ENCODE measurements around the gene DCLRE1A. TPM values are rescaled to one million over a fixed set of nuclear protein-coding genes. Genes with fewer than 3 reads are reported as not detected.

DCLRE1A gene
- total and polyA plus RNA-seq, 9 of the 15 experiments (the other 6 are each of a cell fraction or from before 2014, with no cell fraction given), result 8.5 to 25.5 (median 15.5) TPM

DNA sequence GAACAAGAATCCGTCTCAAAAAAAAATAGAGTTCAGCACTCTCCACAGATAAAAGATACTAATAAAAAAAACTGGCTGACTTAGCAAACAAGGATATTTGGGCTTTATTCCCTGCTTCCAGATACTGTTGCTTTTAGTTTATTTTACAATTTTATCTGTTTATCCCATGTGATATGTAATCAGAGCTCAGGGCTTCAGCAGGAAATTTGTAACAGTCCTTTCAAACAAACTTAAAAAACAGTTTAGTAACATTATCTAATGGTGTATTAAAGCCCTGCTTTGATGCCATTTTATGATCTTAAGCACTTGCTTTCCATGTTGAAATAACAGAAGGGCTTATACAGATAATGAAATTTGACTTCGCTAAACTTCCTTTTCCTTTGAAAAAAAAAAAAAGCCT is 28.1 kb downstream of the DCLRE1A start:
- ChIA-PET CTCF (ENCODE audit: low intra/inter-chr PET ratio) (no interaction called here), POLR2A (no interaction called here)
- in situ Hi-C loops (cut with MboI), result no loop called here
- Histone ChIP-seq H3K27me3 (ENCODE audit: control insufficient read depth in 2 of 2, insufficient read depth in 2 of 2, low read length in 2 of 2) (no peaks in the 10 kb centered on the region), H3K9me3 (replicated peaks; ENCODE audit: control insufficient read depth, insufficient read depth, low read depth, low read length) (no peaks in the 10 kb centered on the region), H3K9ac (ENCODE audit: insufficient read depth in 1 of 2, low read depth in 2 of 2, low read length in 2 of 2) (no peak overlapping the region), H2AFZ (ENCODE audit: low read depth, low read length) (no peak overlapping the region), H3K9me1 (ENCODE audit: control insufficient read depth, insufficient read depth, low read length) (no peaks in the 10 kb centered on the region), H3K4me1 (replicated peaks in 1 of 2; ENCODE audit: control insufficient read depth in 2 of 2, insufficient read depth in 2 of 2, low read length in 2 of 2) (peaks cover 4 to 9% of the 10 kb centered on the region in 2 experiments; a peak in 3 of 5 replicates), H3K4me3 (no peak overlapping the region), H3K36me3 (ENCODE audit: control insufficient read depth, insufficient read depth, low read length) (no peaks in the 10 kb centered on the region), H4K20me1 (replicated peaks; ENCODE audit: control insufficient read depth, insufficient read depth, low read length) (no peaks in the 10 kb centered on the region), H3K79me2 (ENCODE audit: control insufficient read depth, insufficient read depth, low read length) (no peaks in the 10 kb centered on the region), H3K27ac (ENCODE audit: extremely low read depth, low read depth, low read length) (no peak overlapping the region), H3K4me2 (ENCODE audit: insufficient read depth, low read length) (no peak overlapping the region)
- TF ChIP-seq, protein P1, sequence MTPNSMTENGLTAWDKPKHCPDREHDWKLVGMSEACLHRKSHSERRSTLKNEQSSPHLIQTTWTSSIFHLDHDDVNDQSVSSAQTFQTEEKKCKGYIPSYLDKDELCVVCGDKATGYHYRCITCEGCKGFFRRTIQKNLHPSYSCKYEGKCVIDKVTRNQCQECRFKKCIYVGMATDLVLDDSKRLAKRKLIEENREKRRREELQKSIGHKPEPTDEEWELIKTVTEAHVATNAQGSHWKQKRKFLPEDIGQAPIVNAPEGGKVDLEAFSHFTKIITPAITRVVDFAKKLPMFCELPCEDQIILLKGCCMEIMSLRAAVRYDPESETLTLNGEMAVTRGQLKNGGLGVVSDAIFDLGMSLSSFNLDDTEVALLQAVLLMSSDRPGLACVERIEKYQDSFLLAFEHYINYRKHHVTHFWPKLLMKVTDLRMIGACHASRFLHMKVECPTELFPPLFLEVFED (CRISPR knock-in tag; conservative IDR thresholded peaks at IDR 0.05), result no peak
- TF ChIP-seq PHF8 (IDR thresholded peaks at IDR 0.05; ENCODE audit: borderline replicate concordance, low read length) (no peak), ZNF77 (CRISPR knock-in tag; IDR thresholded peaks at IDR 0.05) (no peak), BCL6 (CRISPR knock-in tag; IDR thresholded peaks at IDR 0.05) (no peak), FOXK2 (conservative IDR thresholded peaks at IDR 0.05 in 1 of 2, IDR thresholded peaks at IDR 0.05 in 1 of 2; ENCODE audit: low read depth in 2 of 2) (no peak), PRPF4 (IDR thresholded peaks at IDR 0.05; ENCODE audit: insufficient read depth, low read depth, low read length, poor library complexity, severe bottlenecking) (no peak)
- TF ChIP-seq, protein P2, sequence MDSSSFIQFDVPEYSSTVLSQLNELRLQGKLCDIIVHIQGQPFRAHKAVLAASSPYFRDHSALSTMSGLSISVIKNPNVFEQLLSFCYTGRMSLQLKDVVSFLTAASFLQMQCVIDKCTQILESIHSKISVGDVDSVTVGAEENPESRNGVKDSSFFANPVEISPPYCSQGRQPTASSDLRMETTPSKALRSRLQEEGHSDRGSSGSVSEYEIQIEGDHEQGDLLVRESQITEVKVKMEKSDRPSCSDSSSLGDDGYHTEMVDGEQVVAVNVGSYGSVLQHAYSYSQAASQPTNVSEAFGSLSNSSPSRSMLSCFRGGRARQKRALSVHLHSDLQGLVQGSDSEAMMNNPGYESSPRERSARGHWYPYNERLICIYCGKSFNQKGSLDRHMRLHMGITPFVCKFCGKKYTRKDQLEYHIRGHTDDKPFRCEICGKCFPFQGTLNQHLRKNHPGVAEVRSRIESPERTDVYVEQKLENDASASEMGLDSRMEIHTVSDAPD (CRISPR knock-in tag; IDR thresholded peaks at IDR 0.05), result no peak
- WGBS (ENCODE audit: insufficient coverage, low coverage, missing lambda C conversion rate), result 77% methylated on average over 2 of the region's 2 CpGs
- no peak for DNase-seq (ENCODE audit: extremely low read depth in 1 of 4, low spot score in 3 of 4)
- FAIRE-seq, result no peak
- intact Hi-C loops (cut with micrococcal nuclease), result no loop called here
- ATAC-seq, result no peak
- no TSS peak for BruUV-seq (replicated peaks)
